Caco-2 (cell line): Measurements from ENCODE around the gene LRMDA. TPM values are rescaled to one million over a fixed set of nuclear protein-coding genes. Genes with fewer than 3 reads are reported as not detected.

Experiments used
- BruUV-seq: library from RNA; stranded (reverse); fragments of 400-500 nt; replicated peaks from 2 replicates; lab custom pipeline; 2021; lab: Mats Ljungman, UMichigan
- CTCF ChIA-PET: fragments of 300-600 bp; sonication (Branson Sonifier 250); formaldehyde crosslinking; loops from one replicate; lab custom pipeline; 2022; ENCODE audit warnings: antibody characterized with exemption; lab: Charles Lee
- POLR2A ChIA-PET: fragments of 300-600 bp; sonication (Branson Sonifier 250); formaldehyde crosslinking; loops from one replicate; lab custom pipeline; 2022; ENCODE audit warnings: antibody characterized with exemption; lab: Charles Lee
- DNase-seq, 2 experiments: peaks; one replicate each; pipeline versions ENCODE4 v3.0.0 to v3.0.0-alpha.2; 2020 to 2022
- H3K27me3 ChIP-seq: replicated peaks from 2 replicates; pipeline ENCODE4 v1.6.0; 2011; ENCODE audit warnings: low read length; ENCODE audit not compliant: control insufficient read depth, insufficient read depth
- H3K36me3 ChIP-seq: 2 replicates; pipeline ENCODE4 v1.5.1; 2011; ENCODE audit warnings: low read length; ENCODE audit not compliant: control insufficient read depth, insufficient read depth
- H3K4me1 ChIP-seq: fragments of 250-450 bp; sonication (Bioruptor Pico); 2 replicates; pipeline ENCODE4 v1.5.1; 2020; ENCODE audit warnings: mild to moderate bottlenecking
- H3K4me3 ChIP-seq: 2 replicates; pipeline ENCODE4 v1.5.1; 2011; ENCODE audit warnings: low read depth, mild to moderate bottlenecking, control low read depth, low read length
- H3K9me3 ChIP-seq: fragments of 250-450 bp; sonication (Bioruptor Pico); 2 replicates; pipeline ENCODE4 v1.5.1; 2020; ENCODE audit warnings: mild to moderate bottlenecking, moderate library complexity
- H3K27ac Mint-ChIP-seq: one replicate; pipeline ENCODE4 v1.8.0; 2022; ENCODE audit warnings: mixed read lengths; ENCODE audit not compliant: unreplicated experiment
- H3K27me3 Mint-ChIP-seq: one replicate; pipeline ENCODE4 v1.8.0; 2022; ENCODE audit warnings: mixed read lengths; ENCODE audit not compliant: insufficient read depth, unreplicated experiment
- H3K36me3 Mint-ChIP-seq: one replicate; pipeline ENCODE4 v1.8.0; 2022; ENCODE audit warnings: mild to moderate bottlenecking, mixed read lengths; ENCODE audit not compliant: insufficient read depth, unreplicated experiment
- H3K4me1 Mint-ChIP-seq: one replicate; pipeline ENCODE4 v1.8.0; 2022; ENCODE audit warnings: low read depth, mixed read lengths; ENCODE audit not compliant: unreplicated experiment
- H3K4me3 Mint-ChIP-seq: one replicate; pipeline ENCODE4 v1.8.0; 2022; ENCODE audit warnings: mild to moderate bottlenecking, moderate library complexity, mixed read lengths; ENCODE audit not compliant: unreplicated experiment
- H3K9me3 Mint-ChIP-seq: one replicate; pipeline ENCODE4 v1.8.0; 2022; ENCODE audit warnings: mixed read lengths; ENCODE audit not compliant: unreplicated experiment
- intact Hi-C: fragments of 100-400 bp; cut with micrococcal nuclease; formaldehyde crosslinking; loops from one replicate; pipeline ENCODE4 v1.10.0; 2022; ENCODE audit not compliant: unreplicated experiment
- total RNA-seq: library from RNA; stranded (reverse); gene quantifications from 2 replicates; pipeline ENCODE4 v1.2.3, GENCODE V29; 2022
- TF ChIP-seq, protein P1 (sequence below), 2 experiments: fragments of 200-600 bp in 1 of 2; IDR thresholded peaks; 1 replicate in 1 of 2; 2 replicates in 1 of 2; pipeline versions ENCODE4 v1.5.1 to v1.8.0; 2011 to 2022; ENCODE audit warnings: antibody characterized with exemption in 1 of 2, control low read depth in 1 of 2, inconsistent platforms in 1 of 2, low read depth in 1 of 2, low read length in 1 of 2, mild to moderate bottlenecking in 1 of 2, moderate library complexity in 1 of 2; ENCODE audit not compliant: insufficient read depth in 1 of 2, severe bottlenecking in 1 of 2, unreplicated experiment in 1 of 2

Gene LRMDA
- total RNA-seq, 1 experiment from 2014 or later = 18.5 TPM

DNA sequence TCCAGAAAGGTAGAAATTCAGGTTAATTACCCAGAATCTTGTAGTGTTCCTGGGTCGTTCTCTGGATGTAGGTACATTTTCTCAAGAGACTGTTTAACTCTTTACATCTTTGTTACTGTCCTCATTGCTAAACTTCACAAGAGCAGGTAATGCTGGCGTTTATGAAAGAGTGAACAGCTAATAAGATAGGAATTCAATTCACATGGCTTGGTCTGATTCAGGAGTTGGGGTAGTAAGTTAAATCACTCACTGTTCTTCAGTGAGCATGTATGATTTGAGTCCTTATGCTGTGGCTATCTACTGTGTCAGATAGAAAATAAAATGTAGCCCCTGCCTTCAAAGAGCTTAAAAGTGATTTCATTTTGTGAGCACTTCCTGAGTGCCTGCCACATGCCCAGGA, 480.0 kb downstream of the LRMDA start:
- Histone ChIP-seq H3K36me3 (no peaks in the 10 kb centered on the region), H3K27me3 (no peaks in the 10 kb centered on the region), H3K9me3 (no peaks in the 10 kb centered on the region), H3K4me3 (no peak overlapping the region), H3K4me1 (no peaks in the 10 kb centered on the region)
- intact Hi-C loops = loop anchor here (2.0 kb wide), 1 partner anchor 511 kb away; the partner anchor contains the start of gene ZNF503
- POLR2A ChIA-PET = no interaction called here
- TF ChIP-seq, protein P1, sequence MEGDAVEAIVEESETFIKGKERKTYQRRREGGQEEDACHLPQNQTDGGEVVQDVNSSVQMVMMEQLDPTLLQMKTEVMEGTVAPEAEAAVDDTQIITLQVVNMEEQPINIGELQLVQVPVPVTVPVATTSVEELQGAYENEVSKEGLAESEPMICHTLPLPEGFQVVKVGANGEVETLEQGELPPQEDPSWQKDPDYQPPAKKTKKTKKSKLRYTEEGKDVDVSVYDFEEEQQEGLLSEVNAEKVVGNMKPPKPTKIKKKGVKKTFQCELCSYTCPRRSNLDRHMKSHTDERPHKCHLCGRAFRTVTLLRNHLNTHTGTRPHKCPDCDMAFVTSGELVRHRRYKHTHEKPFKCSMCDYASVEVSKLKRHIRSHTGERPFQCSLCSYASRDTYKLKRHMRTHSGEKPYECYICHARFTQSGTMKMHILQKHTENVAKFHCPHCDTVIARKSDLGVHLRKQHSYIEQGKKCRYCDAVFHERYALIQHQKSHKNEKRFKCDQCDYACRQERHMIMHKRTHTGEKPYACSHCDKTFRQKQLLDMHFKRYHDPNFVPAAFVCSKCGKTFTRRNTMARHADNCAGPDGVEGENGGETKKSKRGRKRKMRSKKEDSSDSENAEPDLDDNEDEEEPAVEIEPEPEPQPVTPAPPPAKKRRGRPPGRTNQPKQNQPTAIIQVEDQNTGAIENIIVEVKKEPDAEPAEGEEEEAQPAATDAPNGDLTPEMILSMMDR (IDR thresholded peaks at IDR 0.05; ENCODE audit: insufficient read depth in 1 of 2, low read depth in 1 of 2, low read length in 1 of 2, severe bottlenecking in 1 of 2, unreplicated experiment in 1 of 2) = no peak
- no peak for DNase-seq
- CTCF ChIA-PET = interaction anchor here (1.5 kb wide), 1 partner anchor 512 kb away, joined by 4 read pairs; no protein-coding TSS in a partner anchor
- Mint-ChIP-seq H3K27ac (no peak overlapping the region), H3K4me3 (no peak overlapping the region), H3K9me3 (no peaks in the 10 kb centered on the region), H3K36me3 (no peaks in the 10 kb centered on the region), H3K4me1 (no peaks in the 10 kb centered on the region), H3K27me3 (no peaks in the 10 kb centered on the region)
- no TSS peak for BruUV-seq

DNA sequence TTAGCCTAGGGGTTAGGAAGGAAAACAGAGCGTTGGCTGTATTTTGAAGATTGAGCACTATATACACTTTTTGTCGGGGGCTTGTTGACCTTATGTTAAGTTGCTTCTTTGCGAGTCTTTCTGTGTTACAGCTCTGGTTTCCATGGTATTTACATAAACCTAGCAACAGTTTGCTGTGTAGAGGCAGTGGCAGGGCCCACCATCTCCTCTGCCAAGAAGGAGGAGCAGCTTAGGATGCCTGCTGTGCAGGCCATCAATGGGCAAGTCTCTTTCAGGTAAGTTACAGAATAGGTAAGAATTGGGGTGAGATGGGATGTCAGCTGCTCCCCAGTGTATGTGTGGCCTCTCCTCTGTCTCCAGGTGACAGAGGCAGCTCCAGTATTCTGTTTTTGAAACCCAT, 485.5 kb downstream of the LRMDA start:
- no peak overlapping the region for H3K27ac Mint-ChIP-seq
- H3K4me1 Mint-ChIP-seq = no peaks in the 10 kb centered on the region
- H3K4me3 ChIP-seq = no peak overlapping the region
- CTCF ChIA-PET = no interaction called here
- POLR2A ChIA-PET = no interaction called here
- no peaks in the 10 kb centered on the region for H3K9me3 Mint-ChIP-seq
- H3K4me3 Mint-ChIP-seq = no peak overlapping the region
- H3K36me3 ChIP-seq = no peaks in the 10 kb centered on the region
- no peak for DNase-seq
- intact Hi-C loops = no loop called here
- H3K27me3 Mint-ChIP-seq = no peaks in the 10 kb centered on the region
- no peaks in the 10 kb centered on the region for H3K36me3 Mint-ChIP-seq
- no TSS peak for BruUV-seq
- no peaks in the 10 kb centered on the region for H3K9me3 ChIP-seq
- no peaks in the 10 kb centered on the region for H3K4me1 ChIP-seq
- no peaks in the 10 kb centered on the region for H3K27me3 ChIP-seq
- TF ChIP-seq, protein P1 (IDR thresholded peaks at IDR 0.05; ENCODE audit: insufficient read depth in 1 of 2, low read depth in 1 of 2, low read length in 1 of 2, severe bottlenecking in 1 of 2, unreplicated experiment in 1 of 2) = no peak

GRCh38 chr10:75919913-75920312, 488.5 kb downstream of the LRMDA start:
- ChIA-PET CTCF (no interaction called here), POLR2A (no interaction called here)
- no peaks in the 10 kb centered on the region for H3K36me3 Mint-ChIP-seq
- H3K4me1 Mint-ChIP-seq = no peaks in the 10 kb centered on the region
- no peak overlapping the region for H3K27ac Mint-ChIP-seq
- TF ChIP-seq, protein P1 (IDR thresholded peaks at IDR 0.05; ENCODE audit: insufficient read depth in 1 of 2, low read depth in 1 of 2, low read length in 1 of 2, severe bottlenecking in 1 of 2, unreplicated experiment in 1 of 2) = no peak
- Histone ChIP-seq H3K4me3 (no peak overlapping the region), H3K27me3 (no peaks in the 10 kb centered on the region), H3K4me1 (no peaks in the 10 kb centered on the region), H3K9me3 (no peaks in the 10 kb centered on the region), H3K36me3 (no peaks in the 10 kb centered on the region)
- no peak for DNase-seq
- intact Hi-C loops = no loop called here
- no peaks in the 10 kb centered on the region for H3K9me3 Mint-ChIP-seq
- no TSS peak for BruUV-seq
- no peak overlapping the region for H3K4me3 Mint-ChIP-seq
- no peaks in the 10 kb centered on the region for H3K27me3 Mint-ChIP-seq
